Measurements from ENCODE around the gene DIP2C. TPM values are rescaled to one million over a fixed set of nuclear protein-coding genes. Genes with fewer than 3 reads are reported as not detected.
"Not testable (repeated sequence)": the region's sequence is repeated elsewhere in the genome, so short reads cannot be mapped to it uniquely, and the experiment has no call there.

The DIP2C gene
- total RNA-seq, 1 donor from 2014 or later = 3.6 TPM

- no peak for ATAC-seq
Observed at GRCh38 chr10:595473-595872, 94.0 kb downstream of the DIP2C start.

GRCh38 chr10:594584-595270 lies 94.7 kb downstream of the DIP2C start:
- no peak for ATAC-seq

GRCh38 chr10:593901-594457 lies 95.5 kb downstream of the DIP2C start:
- no peak for ATAC-seq

- no peak for ATAC-seq
Observed at GRCh38 chr10:593421-593820, 96.0 kb downstream of the DIP2C start.

GRCh38 chr10:593016-593415 lies 96.5 kb downstream of the DIP2C start:
- no peak for ATAC-seq

- ATAC-seq = no peak
Observed at GRCh38 chr10:591646-592045, 97.8 kb downstream of the DIP2C start.

GRCh38 chr10:590721-591120 lies 98.7 kb downstream of the DIP2C start:
- no peak for ATAC-seq

- ATAC-seq = no peak
Observed at GRCh38 chr10:589961-590680, 99.3 kb downstream of the DIP2C start.

- no peak for ATAC-seq
Observed at GRCh38 chr10:588246-589165, 101.0 kb downstream of the DIP2C start.

GRCh38 chr10:586716-587115 lies 102.8 kb downstream of the DIP2C start:
- ATAC-seq = no peak

GRCh38 chr10:586151-586550 lies 103.3 kb downstream of the DIP2C start:
- ATAC-seq = no peak

GRCh38 chr10:585502-585901 lies 104.0 kb downstream of the DIP2C start:
- no peak for ATAC-seq

- ATAC-seq = not testable (repeated sequence)
Observed at GRCh38 chr10:584497-585290, 104.8 kb downstream of the DIP2C start.

- no peak for ATAC-seq
Observed at GRCh38 chr10:583433-583832, 106.0 kb downstream of the DIP2C start.

- no peak for ATAC-seq
Observed at GRCh38 chr10:581776-582330, 107.6 kb downstream of the DIP2C start.

- ATAC-seq = peak; percentile 77
Observed at GRCh38 chr10:580778-581177, 108.7 kb downstream of the DIP2C start.

- peak; percentile 59 for ATAC-seq
Observed at GRCh38 chr10:576130-576465, 113.4 kb downstream of the DIP2C start.

- no peak for ATAC-seq
Observed at GRCh38 chr10:575402-576129, 113.9 kb downstream of the DIP2C start.

GRCh38 chr10:572696-573095 lies 116.8 kb downstream of the DIP2C start:
- no peak for ATAC-seq

GRCh38 chr10:571688-572451 lies 117.6 kb downstream of the DIP2C start:
- no peak for ATAC-seq
